Choroid plexus epithelial cell (primary cell): ENCODE data around the gene ARG2.

Source experiments
- DNase-seq: peaks from one replicate; pipeline ENCODE4 v3.0.0-alpha.2; 2010; ENCODE audit warnings: low read depth
- H3K4me3 ChIP-seq: 2 replicates; pipeline ENCODE4 v1.5.1; 2011; ENCODE audit warnings: low read depth, mild to moderate bottlenecking, control low read depth, low read length, moderate library complexity
- TF ChIP-seq, protein P1 (sequence below): conservative IDR thresholded peaks from 2 replicates; pipeline ENCODE4 v1.5.1; 2011; ENCODE audit warnings: low read depth, mild to moderate bottlenecking, control low read depth, inconsistent platforms, low read length, moderate library complexity

ARG2 gene

DNA sequence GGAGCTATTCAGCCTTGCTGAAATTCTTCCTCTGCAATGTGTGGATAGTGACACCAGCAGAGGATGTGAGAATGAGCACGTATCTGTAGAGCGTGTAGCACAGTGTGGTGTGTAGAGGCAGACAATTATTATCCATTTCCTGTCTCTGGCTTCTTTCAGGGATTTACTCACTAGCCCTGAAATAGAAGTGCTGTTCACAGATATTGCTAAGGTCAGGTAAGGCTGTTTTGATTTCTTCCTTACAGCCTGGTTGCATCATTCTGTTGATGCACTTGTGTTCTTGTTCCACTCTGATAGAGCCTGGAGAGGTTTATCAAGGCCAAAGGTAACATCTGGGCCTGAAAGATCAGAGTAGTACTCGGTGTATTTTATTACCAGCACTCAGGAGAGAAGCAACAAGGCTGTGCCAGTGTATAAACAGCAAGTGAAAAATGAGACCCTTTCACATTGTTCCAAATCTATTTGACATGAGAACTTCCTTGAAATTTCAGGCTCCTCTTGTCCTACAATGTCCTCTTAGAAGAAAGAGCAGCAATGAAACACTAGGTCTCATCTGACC lies 16.7 kb downstream of the ARG2 start:
- H3K4me3 ChIP-seq: no peak overlapping the region
- peak; percentile 46 for DNase-seq
- TF ChIP-seq, protein P1, sequence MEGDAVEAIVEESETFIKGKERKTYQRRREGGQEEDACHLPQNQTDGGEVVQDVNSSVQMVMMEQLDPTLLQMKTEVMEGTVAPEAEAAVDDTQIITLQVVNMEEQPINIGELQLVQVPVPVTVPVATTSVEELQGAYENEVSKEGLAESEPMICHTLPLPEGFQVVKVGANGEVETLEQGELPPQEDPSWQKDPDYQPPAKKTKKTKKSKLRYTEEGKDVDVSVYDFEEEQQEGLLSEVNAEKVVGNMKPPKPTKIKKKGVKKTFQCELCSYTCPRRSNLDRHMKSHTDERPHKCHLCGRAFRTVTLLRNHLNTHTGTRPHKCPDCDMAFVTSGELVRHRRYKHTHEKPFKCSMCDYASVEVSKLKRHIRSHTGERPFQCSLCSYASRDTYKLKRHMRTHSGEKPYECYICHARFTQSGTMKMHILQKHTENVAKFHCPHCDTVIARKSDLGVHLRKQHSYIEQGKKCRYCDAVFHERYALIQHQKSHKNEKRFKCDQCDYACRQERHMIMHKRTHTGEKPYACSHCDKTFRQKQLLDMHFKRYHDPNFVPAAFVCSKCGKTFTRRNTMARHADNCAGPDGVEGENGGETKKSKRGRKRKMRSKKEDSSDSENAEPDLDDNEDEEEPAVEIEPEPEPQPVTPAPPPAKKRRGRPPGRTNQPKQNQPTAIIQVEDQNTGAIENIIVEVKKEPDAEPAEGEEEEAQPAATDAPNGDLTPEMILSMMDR: no peak

DNA sequence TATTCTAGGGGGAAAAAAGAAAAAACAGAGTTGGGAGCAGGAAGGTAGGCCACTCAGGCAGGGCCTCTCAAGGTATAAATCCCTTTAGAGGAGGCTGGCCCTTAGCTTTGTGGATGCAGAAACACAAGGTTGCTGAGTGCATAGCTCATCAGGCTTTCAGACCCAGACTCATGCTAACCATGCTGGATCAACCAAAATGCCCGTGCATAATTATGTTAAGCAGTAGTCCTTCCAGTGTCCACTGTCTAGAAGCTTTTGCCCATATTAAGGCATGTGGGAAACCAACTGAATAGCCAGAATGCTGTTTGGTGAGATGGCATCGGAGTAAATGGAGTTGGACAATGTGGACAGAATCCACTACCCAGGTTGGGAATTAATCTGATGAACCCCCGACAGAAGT lies 18.9 kb downstream of the ARG2 start:
- TF ChIP-seq, protein P1: no peak
- no peak for DNase-seq
- no peak overlapping the region for H3K4me3 ChIP-seq

DNA sequence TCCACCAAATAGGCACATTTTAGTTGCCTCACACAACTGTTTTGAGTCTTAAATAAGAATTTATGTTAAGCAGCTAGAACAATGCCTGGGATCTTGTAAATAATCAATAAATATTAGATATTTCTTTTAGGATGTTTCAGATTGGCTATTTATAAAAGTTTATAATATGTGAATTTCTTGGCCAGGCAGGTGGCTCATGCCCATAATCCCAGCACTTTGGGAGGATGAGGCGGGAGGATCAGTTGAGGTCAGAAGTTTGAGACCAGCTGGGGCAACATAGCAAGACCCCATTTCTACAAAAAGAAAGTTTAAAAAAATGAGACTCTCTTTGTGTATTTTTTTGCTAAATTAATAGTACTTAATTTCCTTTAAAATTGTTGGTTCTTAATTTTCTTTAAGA lies 21.8 kb downstream of the ARG2 start:
- DNase-seq: no peak
- TF ChIP-seq, protein P1: no peak
- H3K4me3 ChIP-seq: no peak overlapping the region

DNA sequence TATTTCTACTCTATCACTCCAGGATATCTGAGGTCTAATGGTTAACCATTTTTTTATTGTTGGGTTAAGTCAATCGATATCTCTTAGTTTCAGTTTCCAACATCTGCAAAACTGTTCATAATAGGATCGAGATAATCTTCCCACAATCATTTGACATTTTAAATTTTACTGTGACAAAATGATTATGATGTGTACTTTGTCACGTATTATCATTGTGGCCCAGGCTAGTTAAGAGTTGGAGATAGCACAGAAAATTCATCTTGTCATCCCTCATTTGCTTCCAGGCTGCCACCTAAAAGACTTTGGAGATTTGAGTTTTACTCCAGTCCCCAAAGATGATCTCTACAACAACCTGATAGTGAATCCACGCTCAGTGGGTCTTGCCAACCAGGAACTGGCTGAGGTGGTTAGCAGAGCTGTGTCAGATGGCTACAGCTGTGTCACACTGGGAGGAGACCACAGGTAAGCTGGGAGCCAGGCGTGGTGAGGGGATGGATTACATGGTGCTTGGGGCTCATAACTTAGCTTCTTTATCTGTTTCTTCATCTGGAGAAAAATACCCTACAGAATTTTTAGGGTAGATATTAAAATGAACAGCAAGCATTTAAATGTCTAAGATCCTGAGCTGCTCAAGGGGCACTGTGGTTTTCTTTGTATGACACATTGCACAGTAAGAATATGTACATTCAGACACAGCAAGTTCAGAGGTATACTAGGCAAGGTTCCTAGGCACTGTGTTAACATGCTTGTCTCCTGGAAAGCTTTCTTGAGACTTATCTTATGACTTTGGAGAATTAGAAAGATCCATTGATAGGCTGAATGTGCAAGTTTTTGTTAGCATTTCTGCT lies 22.4 kb downstream of the ARG2 start:
- no peak overlapping the region for H3K4me3 ChIP-seq
- no peak for DNase-seq
- TF ChIP-seq, protein P1: no peak

- no peak overlapping the region for H3K4me3 ChIP-seq
- no peak for DNase-seq
- TF ChIP-seq, protein P1: no peak
Observed at GRCh38 chr14:67643713-67644112, 24.0 kb downstream of the ARG2 start.

- peak; percentile 67 for DNase-seq
- TF ChIP-seq, protein P1: no peak
Observed at GRCh38 chr14:67644428-67644827, 24.7 kb downstream of the ARG2 start.

GRCh38 chr14:67645414-67645813 lies 25.7 kb downstream of the ARG2 start:
- no peak for DNase-seq

More at GRCh38 chr14:67644428-67644827, 24.7 kb downstream of the ARG2 start:
- H3K4me3 ChIP-seq: no peak overlapping the region

More at GRCh38 chr14:67645414-67645813, 25.7 kb downstream of the ARG2 start:
- TF ChIP-seq, protein P1: no peak
- H3K4me3 ChIP-seq: no peak overlapping the region
